ENCODE measurements around the gene OTX2.

- no peak for TF ChIP-seq CTCF (conservative IDR thresholded peaks at IDR 0.05)
- TF ChIP-seq EZH2 (IDR thresholded peaks at IDR 0.05; ENCODE audit: low read depth): no peak
Measured at GRCh38 chr14:56799343-56799645, 11.0 kb downstream of the OTX2 start.
